ENCODE measurements around the gene TAC4. TPM values are rescaled to one million over a fixed set of nuclear protein-coding genes. Genes with fewer than 3 reads are reported as not detected.

Gene TAC4
- total and polyA plus RNA-seq, 9 of the 15 experiments (the other 6 are each of a cell fraction or from before 2014, with no cell fraction given) = 0.17 TPM; not detected in 8

DNA sequence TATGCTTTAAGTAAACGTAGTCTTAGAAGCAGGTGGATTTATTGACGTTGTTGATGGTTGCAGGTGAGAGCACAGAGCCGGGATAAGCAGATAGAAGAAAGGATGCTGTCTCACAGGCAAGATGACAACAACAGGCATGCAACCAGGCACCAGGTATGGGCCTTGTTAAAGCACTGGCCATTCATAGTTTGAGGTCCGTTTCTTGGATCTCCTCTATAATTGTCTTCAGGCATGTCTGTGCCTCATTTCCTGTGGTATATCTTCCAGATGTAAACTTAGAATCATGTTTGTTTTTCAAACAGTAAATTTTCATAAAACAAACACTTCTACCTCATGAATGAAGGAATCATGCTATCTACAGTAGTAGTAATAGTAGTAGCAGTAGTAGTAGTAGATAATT lies 38.8 kb downstream of the TAC4 start:
- Histone ChIP-seq H4K20me1 (replicated peaks; ENCODE audit: control insufficient read depth, insufficient read depth, low read length) (0 out of 2 replicates have a peak, but pooled peaks cover 4% of the 10 kb centered on the region), H3K27ac (ENCODE audit: extremely low read depth, low read depth, low read length) (no peak overlapping the region), H3K79me2 (ENCODE audit: control insufficient read depth, insufficient read depth, low read length) (peaks cover 10% of the 10 kb centered on the region; the same call in 2 of the 3 replicates), H3K9ac (ENCODE audit: insufficient read depth in 1 of 2, low read depth in 2 of 2, low read length in 2 of 2) (no peak overlapping the region), H3K4me3 (no peak overlapping the region), H3K9me3 (replicated peaks; ENCODE audit: control insufficient read depth, insufficient read depth, low read depth, low read length) (no peaks in the 10 kb centered on the region), H3K27me3 (ENCODE audit: control insufficient read depth in 2 of 2, insufficient read depth in 2 of 2, low read length in 2 of 2) (no peaks in the 10 kb centered on the region), H3K4me1 (replicated peaks in 1 of 2; ENCODE audit: control insufficient read depth in 2 of 2, insufficient read depth in 2 of 2, low read length in 2 of 2) (no peaks in the 10 kb centered on the region), H2AFZ (ENCODE audit: low read depth, low read length) (no peak overlapping the region), H3K9me1 (ENCODE audit: control insufficient read depth, insufficient read depth, low read length) (no peaks in the 10 kb centered on the region), H3K36me3 (ENCODE audit: control insufficient read depth, insufficient read depth, low read length) (peaks cover 78% of the 10 kb centered on the region), H3K4me2 (ENCODE audit: insufficient read depth, low read length) (no peak overlapping the region)
- FAIRE-seq = no peak
- POLR2A ChIA-PET = no interaction called here
- ATAC-seq = no peak
- WGBS (ENCODE audit: insufficient coverage, low coverage, missing lambda C conversion rate) = 84% methylated on average over 4 of the region's 4 CpGs
- no TSS peak for BruUV-seq (replicated peaks)
- intact Hi-C loops (cut with micrococcal nuclease) = no loop called here
- TF ChIP-seq, protein P1, sequence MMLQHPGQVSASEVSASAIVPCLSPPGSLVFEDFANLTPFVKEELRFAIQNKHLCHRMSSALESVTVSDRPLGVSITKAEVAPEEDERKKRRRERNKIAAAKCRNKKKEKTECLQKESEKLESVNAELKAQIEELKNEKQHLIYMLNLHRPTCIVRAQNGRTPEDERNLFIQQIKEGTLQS (IDR thresholded peaks at IDR 0.05) = no peak
- TF ChIP-seq, protein P1 (CRISPR knock-in tag; conservative IDR thresholded peaks at IDR 0.05) = no peak
- TF ChIP-seq ZNF212 (CRISPR knock-in tag; IDR thresholded peaks at IDR 0.05) = no peak
- TF ChIP-seq ZNF584 (CRISPR knock-in tag; IDR thresholded peaks at IDR 0.05; ENCODE audit: low read depth) = no peak
- no peak for TF ChIP-seq NR1H2 (CRISPR knock-in tag; IDR thresholded peaks at IDR 0.05)
- no peak for TF ChIP-seq ZNF77 (CRISPR knock-in tag; IDR thresholded peaks at IDR 0.05)
- no peak for TF ChIP-seq NFIC (IDR thresholded peaks at IDR 0.05)
- TF ChIP-seq ZNF174 (CRISPR knock-in tag; IDR thresholded peaks at IDR 0.05) = no peak
- TF ChIP-seq BRD9 (IDR thresholded peaks at IDR 0.05; ENCODE audit: low read depth, partially characterized antibody) = no peak
- no peak for TF ChIP-seq BHLHE40 (IDR thresholded peaks at IDR 0.05; ENCODE audit: low read length)
- no peak for TF ChIP-seq MTF1 (CRISPR knock-in tag; IDR thresholded peaks at IDR 0.05; ENCODE audit: borderline replicate concordance)
- TF ChIP-seq, protein P2, sequence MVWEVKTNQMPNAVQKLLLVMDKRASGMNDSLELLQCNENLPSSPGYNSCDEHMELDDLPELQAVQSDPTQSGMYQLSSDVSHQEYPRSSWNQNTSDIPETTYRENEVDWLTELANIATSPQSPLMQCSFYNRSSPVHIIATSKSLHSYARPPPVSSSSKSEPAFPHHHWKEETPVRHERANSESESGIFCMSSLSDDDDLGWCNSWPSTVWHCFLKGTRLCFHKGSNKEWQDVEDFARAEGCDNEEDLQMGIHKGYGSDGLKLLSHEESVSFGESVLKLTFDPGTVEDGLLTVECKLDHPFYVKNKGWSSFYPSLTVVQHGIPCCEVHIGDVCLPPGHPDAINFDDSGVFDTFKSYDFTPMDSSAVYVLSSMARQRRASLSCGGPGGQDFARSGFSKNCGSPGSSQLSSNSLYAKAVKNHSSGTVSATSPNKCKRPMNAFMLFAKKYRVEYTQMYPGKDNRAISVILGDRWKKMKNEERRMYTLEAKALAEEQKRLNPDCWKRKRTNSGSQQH (CRISPR knock-in tag; IDR thresholded peaks at IDR 0.05) = no peak
- TF ChIP-seq SMARCA4 (IDR thresholded peaks at IDR 0.05) = no peak
- TF ChIP-seq, protein P3, sequence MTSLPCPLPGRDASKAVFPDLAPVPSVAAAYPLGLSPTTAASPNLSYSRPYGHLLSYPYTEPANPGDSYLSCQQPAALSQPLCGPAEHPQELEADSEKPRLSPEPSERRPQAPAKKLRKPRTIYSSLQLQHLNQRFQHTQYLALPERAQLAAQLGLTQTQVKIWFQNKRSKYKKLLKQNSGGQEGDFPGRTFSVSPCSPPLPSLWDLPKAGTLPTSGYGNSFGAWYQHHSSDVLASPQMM (CRISPR knock-in tag; IDR thresholded peaks at IDR 0.05) = no peak
- TF ChIP-seq ZNF253 (CRISPR knock-in tag; conservative IDR thresholded peaks at IDR 0.05) = no peak
- TF ChIP-seq ZNF143 (CRISPR knock-in tag; IDR thresholded peaks at IDR 0.05) = no peak
- DNase-seq (ENCODE audit: extremely low read depth in 1 of 4, low spot score in 3 of 4) = no peak
- CTCF ChIA-PET (ENCODE audit: low intra/inter-chr PET ratio) = no interaction called here
- in situ Hi-C loops (cut with MboI) = no loop called here

Measured in K562 (cell line).